ENCODE results near the gene CACNG3. TPM values are rescaled to one million over a fixed set of nuclear protein-coding genes. Genes with fewer than 3 reads are reported as not detected.

CACNG3 gene
- total and polyA plus RNA-seq, 5 donors from 2014 or later, result not detected

- H3K36me3 Mint-ChIP-seq, result no peaks in the 10 kb centered on the region
- H3K4me1 Mint-ChIP-seq, result peaks cover 0 to 11% (median 0%) of the 10 kb centered on the region in 4 donors
- no peak for DNase-seq
- peaks cover 5% of the 10 kb centered on the region for H3K4me1 ChIP-seq (ENCODE audit: control insufficient read depth, insufficient read depth, low read length, poor library complexity, severe bottlenecking)
- H3K27ac Mint-ChIP-seq, result no peak overlapping the region
- H3K36me3 ChIP-seq (ENCODE audit: control insufficient read depth, insufficient read depth, low read length), result no peaks in the 10 kb centered on the region
- H3K27me3 Mint-ChIP-seq, result peaks cover 82% of the 10 kb centered on the region
- H3K4me3 Mint-ChIP-seq, result no peak overlapping the region
- no peak overlapping the region for H3K4me3 ChIP-seq (ENCODE audit: low read depth, low read length)
- peaks cover 36% of the 10 kb centered on the region for H3K27me3 ChIP-seq (ENCODE audit: control insufficient read depth, insufficient read depth, low read length)
- no peak for ATAC-seq (ENCODE audit: low read depth in 2 of 2)
- no peaks in the 10 kb centered on the region for H3K9me3 ChIP-seq (ENCODE audit: control insufficient read depth in 2 of 2, low read length in 2 of 2)
- no peak overlapping the region for H3K27ac ChIP-seq (ENCODE audit: insufficient read depth, low read length, poor library complexity, severe bottlenecking)
- peaks cover 0 to 1% (median 0%) of the 10 kb centered on the region in 7 donors for H3K9me3 Mint-ChIP-seq
Observed at GRCh38 chr16:24257958-24258357, 1.8 kb downstream of the CACNG3 start.

DNA sequence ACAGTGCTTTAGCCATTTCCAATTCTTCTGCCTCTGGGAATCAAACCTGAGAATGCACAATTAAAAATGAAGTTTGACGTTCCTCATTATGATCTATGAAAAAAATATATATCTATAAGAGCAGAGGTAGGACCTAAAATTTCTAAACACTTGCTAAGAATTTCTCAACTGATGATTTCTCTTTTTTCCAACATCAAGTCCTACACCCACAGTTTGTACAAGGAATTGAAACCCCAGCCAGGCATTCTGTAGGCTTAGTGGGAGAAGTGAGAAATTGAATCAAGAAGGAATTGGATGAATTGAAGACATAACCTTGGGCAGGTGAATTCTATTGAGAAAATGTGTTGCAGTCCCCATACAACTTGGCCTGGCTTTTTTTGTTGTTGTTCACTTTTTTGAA is 2.7 kb downstream of the CACNG3 start:
- peaks cover 77% of the 10 kb centered on the region for H3K27me3 Mint-ChIP-seq
- H3K4me1 Mint-ChIP-seq, result peaks cover 0 to 7% (median 0%) of the 10 kb centered on the region in 4 donors
- ATAC-seq (ENCODE audit: low read depth in 2 of 2) (no peak), DNase-seq (no peak)
- Histone ChIP-seq H3K4me1 (ENCODE audit: control insufficient read depth, insufficient read depth, low read length, poor library complexity, severe bottlenecking) (peaks cover 5% of the 10 kb centered on the region), H3K27ac (ENCODE audit: insufficient read depth, low read length, poor library complexity, severe bottlenecking) (no peak overlapping the region), H3K4me3 (ENCODE audit: low read depth, low read length) (no peak overlapping the region), H3K27me3 (ENCODE audit: control insufficient read depth, insufficient read depth, low read length) (peaks cover 37% of the 10 kb centered on the region), H3K36me3 (ENCODE audit: control insufficient read depth, insufficient read depth, low read length) (no peaks in the 10 kb centered on the region), H3K9me3 (ENCODE audit: control insufficient read depth in 2 of 2, low read length in 2 of 2) (no peaks in the 10 kb centered on the region)
- no peaks in the 10 kb centered on the region for H3K36me3 Mint-ChIP-seq
- peaks cover 0 to 1% (median 0%) of the 10 kb centered on the region in 7 donors for H3K9me3 Mint-ChIP-seq
- H3K27ac Mint-ChIP-seq, result no peak overlapping the region
- no peak overlapping the region for H3K4me3 Mint-ChIP-seq

DNA sequence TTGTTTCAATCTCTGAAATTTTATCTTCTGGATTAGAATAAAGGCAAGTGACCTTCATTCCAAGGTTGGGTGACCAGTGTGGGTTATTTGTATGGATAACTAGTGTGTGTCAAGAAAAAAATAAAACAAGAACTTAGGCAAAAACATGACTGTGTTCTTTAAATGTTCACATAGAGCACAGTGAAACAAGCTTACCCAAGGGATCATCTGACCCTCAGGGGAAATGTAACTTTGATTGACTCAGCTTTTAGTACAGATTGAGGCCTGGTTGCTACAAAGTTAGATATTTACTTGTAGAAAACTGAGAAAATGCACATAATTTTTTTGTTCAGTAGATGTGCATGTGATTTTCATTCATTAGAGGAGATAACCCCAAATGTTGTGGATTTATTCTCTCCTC is 6.7 kb downstream of the CACNG3 start:
- no peak overlapping the region for H3K27ac ChIP-seq (ENCODE audit: insufficient read depth, low read length, poor library complexity, severe bottlenecking)
- no peak overlapping the region for H3K27ac Mint-ChIP-seq
- H3K9me3 Mint-ChIP-seq, result peaks cover 0 to 2% (median 0%) of the 10 kb centered on the region in 7 donors
- no peak overlapping the region for H3K4me3 Mint-ChIP-seq
- H3K4me1 ChIP-seq (ENCODE audit: control insufficient read depth, insufficient read depth, low read length, poor library complexity, severe bottlenecking), result no peaks in the 10 kb centered on the region
- no peaks in the 10 kb centered on the region for H3K4me1 Mint-ChIP-seq
- DNase-seq (no peak), ATAC-seq (ENCODE audit: low read depth in 2 of 2) (no peak)
- H3K27me3 ChIP-seq (ENCODE audit: control insufficient read depth, insufficient read depth, low read length), result peaks cover 24% of the 10 kb centered on the region
- no peaks in the 10 kb centered on the region for H3K36me3 ChIP-seq (ENCODE audit: control insufficient read depth, insufficient read depth, low read length)
- H3K9me3 ChIP-seq (ENCODE audit: control insufficient read depth in 2 of 2, low read length in 2 of 2), result no peaks in the 10 kb centered on the region
- no peaks in the 10 kb centered on the region for H3K36me3 Mint-ChIP-seq
- no peak overlapping the region for H3K4me3 ChIP-seq (ENCODE audit: low read depth, low read length)
- H3K27me3 Mint-ChIP-seq, result peaks cover 56% of the 10 kb centered on the region

GRCh38 chr16:24270721-24271442 is 14.7 kb downstream of the CACNG3 start:
- peaks cover 36% of the 10 kb centered on the region for H3K27me3 Mint-ChIP-seq

DNA sequence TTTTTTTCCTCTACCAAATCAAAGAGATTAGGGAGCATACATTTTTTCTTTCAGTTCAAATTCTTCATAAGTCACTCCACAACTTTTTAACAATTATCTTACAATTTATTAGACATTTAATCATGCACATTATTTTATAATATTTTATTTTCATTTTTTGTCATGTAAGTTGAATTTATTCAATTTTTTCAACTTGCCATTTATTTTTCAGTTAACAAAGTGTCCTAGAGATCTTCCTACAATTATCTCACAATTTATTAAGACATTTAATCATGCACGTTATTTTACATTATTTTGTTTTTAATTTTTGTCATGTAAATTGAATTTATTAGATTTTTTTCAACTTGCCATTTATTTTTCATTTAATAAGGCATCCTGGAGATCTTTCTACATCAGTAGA is 16.2 kb downstream of the CACNG3 start:
- no peak overlapping the region for H3K4me3 ChIP-seq (ENCODE audit: low read depth, low read length)

More at GRCh38 chr16:24270721-24271442, 14.7 kb downstream of the CACNG3 start:
- no peaks in the 10 kb centered on the region for H3K9me3 ChIP-seq (ENCODE audit: control insufficient read depth in 2 of 2, low read length in 2 of 2)
- no peak overlapping the region for H3K4me3 ChIP-seq (ENCODE audit: low read depth, low read length)
- H3K27ac ChIP-seq (ENCODE audit: insufficient read depth, low read length, poor library complexity, severe bottlenecking), result no peak overlapping the region
- Mint-ChIP-seq H3K36me3 (no peaks in the 10 kb centered on the region), H3K9me3 (peaks cover 0 to 3% (median 0%) of the 10 kb centered on the region in 7 donors), H3K4me1 (no peaks in the 10 kb centered on the region), H3K27ac (no peak overlapping the region), H3K4me3 (peak overlapping the region in 1 of 4 donors; percentile 10)
- ATAC-seq (ENCODE audit: low read depth in 2 of 2) (no peak), DNase-seq (no peak)
- no peaks in the 10 kb centered on the region for H3K4me1 ChIP-seq (ENCODE audit: control insufficient read depth, insufficient read depth, low read length, poor library complexity, severe bottlenecking)
- peaks cover 2% of the 10 kb centered on the region for H3K27me3 ChIP-seq (ENCODE audit: control insufficient read depth, insufficient read depth, low read length)
- no peaks in the 10 kb centered on the region for H3K36me3 ChIP-seq (ENCODE audit: control insufficient read depth, insufficient read depth, low read length)

DNA sequence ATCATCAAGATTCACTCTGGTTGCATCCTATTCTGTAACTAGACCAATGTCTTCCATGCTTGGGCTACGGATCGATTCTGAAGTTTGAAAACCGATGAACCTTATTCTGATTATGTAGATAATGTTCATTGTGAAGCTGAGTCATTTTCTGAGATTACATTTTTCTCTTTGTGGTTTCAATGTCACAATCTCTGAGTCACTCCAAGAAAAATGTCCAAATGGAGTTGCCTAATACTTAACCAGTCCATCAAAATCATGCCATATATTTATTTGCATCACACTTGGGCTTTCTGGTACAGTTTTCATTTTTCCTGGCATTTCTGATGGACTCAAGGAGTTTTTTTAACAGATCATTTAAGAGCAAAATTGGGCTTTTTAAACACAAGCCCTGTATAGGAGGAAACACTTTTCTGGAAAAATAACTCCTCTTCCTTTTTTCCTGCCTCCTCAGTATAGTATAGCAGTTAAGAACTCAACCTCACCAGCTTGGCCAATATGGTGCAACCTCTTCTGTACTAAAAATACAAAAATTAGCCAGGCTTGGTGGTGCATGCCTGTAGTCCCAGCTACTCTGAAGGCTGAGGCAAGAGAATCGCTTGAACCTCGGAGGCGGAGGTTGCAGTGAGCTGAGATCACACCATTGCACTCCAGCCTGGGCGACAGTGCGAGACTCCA is 17.5 kb downstream of the CACNG3 start:
- peaks cover 0 to 3% (median 0%) of the 10 kb centered on the region in 7 donors for H3K9me3 Mint-ChIP-seq
- peaks cover 2% of the 10 kb centered on the region for H3K27me3 ChIP-seq (ENCODE audit: control insufficient read depth, insufficient read depth, low read length)
- H3K9me3 ChIP-seq (ENCODE audit: control insufficient read depth in 2 of 2, low read length in 2 of 2), result no peaks in the 10 kb centered on the region
- no peak overlapping the region for H3K4me3 Mint-ChIP-seq
- no peaks in the 10 kb centered on the region for H3K36me3 ChIP-seq (ENCODE audit: control insufficient read depth, insufficient read depth, low read length)
- no peak overlapping the region for H3K4me3 ChIP-seq (ENCODE audit: low read depth, low read length)
- no peaks in the 10 kb centered on the region for H3K4me1 ChIP-seq (ENCODE audit: control insufficient read depth, insufficient read depth, low read length, poor library complexity, severe bottlenecking)
- no peak overlapping the region for H3K27ac Mint-ChIP-seq
- DNase-seq (no peak), ATAC-seq (ENCODE audit: low read depth in 2 of 2) (no peak)
- no peaks in the 10 kb centered on the region for H3K4me1 Mint-ChIP-seq
- peaks cover 31% of the 10 kb centered on the region for H3K27me3 Mint-ChIP-seq
- H3K36me3 Mint-ChIP-seq, result no peaks in the 10 kb centered on the region
- H3K27ac ChIP-seq (ENCODE audit: insufficient read depth, low read length, poor library complexity, severe bottlenecking), result no peak overlapping the region

More for the DNA sequence above, 16.2 kb downstream of the CACNG3 start:
- Mint-ChIP-seq H3K4me1 (no peaks in the 10 kb centered on the region), H3K4me3 (no peak overlapping the region), H3K9me3 (peaks cover 0 to 3% (median 0%) of the 10 kb centered on the region in 7 donors), H3K27ac (no peak overlapping the region), H3K36me3 (no peaks in the 10 kb centered on the region), H3K27me3 (peaks cover 36% of the 10 kb centered on the region)
- Histone ChIP-seq H3K36me3 (ENCODE audit: control insufficient read depth, insufficient read depth, low read length) (no peaks in the 10 kb centered on the region), H3K9me3 (ENCODE audit: control insufficient read depth in 2 of 2, low read length in 2 of 2) (no peaks in the 10 kb centered on the region), H3K27me3 (ENCODE audit: control insufficient read depth, insufficient read depth, low read length) (peaks cover 2% of the 10 kb centered on the region), H3K27ac (ENCODE audit: insufficient read depth, low read length, poor library complexity, severe bottlenecking) (no peak overlapping the region), H3K4me1 (ENCODE audit: control insufficient read depth, insufficient read depth, low read length, poor library complexity, severe bottlenecking) (no peaks in the 10 kb centered on the region)
- no peak for ATAC-seq (ENCODE audit: low read depth in 2 of 2)
- no peak for DNase-seq

- no peaks in the 10 kb centered on the region for H3K36me3 ChIP-seq (ENCODE audit: control insufficient read depth, insufficient read depth, low read length)
- Mint-ChIP-seq H3K4me3 (no peak overlapping the region), H3K36me3 (no peaks in the 10 kb centered on the region), H3K9me3 (peaks cover 0 to 3% (median 0%) of the 10 kb centered on the region in 7 donors), H3K27me3 (peaks cover 33% of the 10 kb centered on the region), H3K4me1 (no peaks in the 10 kb centered on the region), H3K27ac (no peak overlapping the region)
- H3K9me3 ChIP-seq (ENCODE audit: control insufficient read depth in 2 of 2, low read length in 2 of 2), result no peaks in the 10 kb centered on the region
- H3K27ac ChIP-seq (ENCODE audit: insufficient read depth, low read length, poor library complexity, severe bottlenecking), result no peak overlapping the region
- no peaks in the 10 kb centered on the region for H3K4me1 ChIP-seq (ENCODE audit: control insufficient read depth, insufficient read depth, low read length, poor library complexity, severe bottlenecking)
- no peak overlapping the region for H3K4me3 ChIP-seq (ENCODE audit: low read depth, low read length)
- DNase-seq, result no peak
- no peak for ATAC-seq (ENCODE audit: low read depth in 2 of 2)
- peaks cover 2% of the 10 kb centered on the region for H3K27me3 ChIP-seq (ENCODE audit: control insufficient read depth, insufficient read depth, low read length)
Observed at GRCh38 chr16:24275413-24275812, 19.3 kb downstream of the CACNG3 start.
